Posterior vena cava (tissue), 2 donors: ENCODE measurements around the gene ZNHIT6. TPM values are rescaled to one million over a fixed set of nuclear protein-coding genes. Genes with fewer than 3 reads are reported as not detected.
A peak's percentile ranks its signal among the peaks of the same experiment; 100 is the strongest.

Experiments used
- DNase-seq: peaks from one replicate; pipeline ENCODE4 v3.0.0-alpha.2; 2020; ENCODE audit warnings: low spot score
- intact Hi-C, 2 donors: fragments of 100-400 bp; cut with DNase I; formaldehyde crosslinking; loops; one replicate each; pipeline versions ENCODE4 v1.14.1 to v1.14.2; 2022 to 2023
- total RNA-seq, 2 donors: library from RNA; stranded (reverse); fragmentation: NEBNext Ultra II Directional; extraction: Animal tissue kit (Norgen Biotek cat#: 25700); gene quantifications; one replicate each; pipeline ENCODE4 v1.2.1, GENCODE V29; 2021
- donor health status: DM: yes; HTN: yes; CAD: no.
- donor health status: DM: yes; HTN: yes; CAD: no.

Gene ZNHIT6
- total RNA-seq, 2 donors from 2014 or later = 21.0 to 23.5 TPM

- intact Hi-C loops = no loop called here
- no peak for DNase-seq
These were observed 78.7 kb downstream of the ZNHIT6 start for GRCh38 chr1:85629532-85629920.

- intact Hi-C loops = no loop called here
- no peak for DNase-seq
These were observed 79.3 kb downstream of the ZNHIT6 start for GRCh38 chr1:85628791-85629531.

GRCh38 chr1:85626818-85627217, 81.4 kb downstream of the ZNHIT6 start:
- DNase-seq = no peak
- intact Hi-C loops = no loop called here

GRCh38 chr1:85624361-85624760, 83.9 kb downstream of the ZNHIT6 start:
- intact Hi-C loops = no loop called here
- DNase-seq = no peak

- intact Hi-C loops = no loop called here
- DNase-seq = no peak
These were observed 85.2 kb downstream of the ZNHIT6 start for GRCh38 chr1:85623061-85623471.

- intact Hi-C loops = no loop called here
- DNase-seq = no peak
These were observed 86.8 kb downstream of the ZNHIT6 start for GRCh38 chr1:85621430-85621829.

GRCh38 chr1:85617633-85618100, 90.6 kb downstream of the ZNHIT6 start:
- no peak for DNase-seq
- intact Hi-C loops = no loop called here

- intact Hi-C loops = no loop called here
- DNase-seq = no peak
These were observed 91.5 kb downstream of the ZNHIT6 start for GRCh38 chr1:85616736-85617135.

- intact Hi-C loops = no loop called here
- DNase-seq = no peak
These were observed 91.9 kb downstream of the ZNHIT6 start for GRCh38 chr1:85616364-85616705.

GRCh38 chr1:85615586-85616363, 92.5 kb downstream of the ZNHIT6 start:
- intact Hi-C loops = no loop called here
- DNase-seq = no peak

- intact Hi-C loops = no loop called here
- no peak for DNase-seq
These were observed 95.4 kb downstream of the ZNHIT6 start for GRCh38 chr1:85612704-85613361.

- intact Hi-C loops = no loop called here
- DNase-seq = peak; percentile 86
These were observed 96.4 kb downstream of the ZNHIT6 start for GRCh38 chr1:85611856-85612255.

- no peak for DNase-seq
- intact Hi-C loops = no loop called here
These were observed 96.8 kb downstream of the ZNHIT6 start for GRCh38 chr1:85611425-85611824.

- intact Hi-C loops = no loop called here
- no peak for DNase-seq
These were observed 98.3 kb downstream of the ZNHIT6 start for GRCh38 chr1:85609976-85610375.

GRCh38 chr1:85608851-85609250, 99.4 kb downstream of the ZNHIT6 start:
- intact Hi-C loops = no loop called here
- DNase-seq = no peak

- intact Hi-C loops = no loop called here
- no peak for DNase-seq
These were observed 100.3 kb downstream of the ZNHIT6 start for GRCh38 chr1:85607921-85608265.

GRCh38 chr1:85607126-85607920, 100.9 kb downstream of the ZNHIT6 start:
- no peak for DNase-seq
- intact Hi-C loops = no loop called here

GRCh38 chr1:85606414-85606800, 101.8 kb downstream of the ZNHIT6 start:
- DNase-seq = no peak
- intact Hi-C loops = no loop called here

GRCh38 chr1:85605484-85606413, 102.5 kb downstream of the ZNHIT6 start:
- intact Hi-C loops = no loop called here
- no peak for DNase-seq
